ENCODE measurements around the gene MIOS. TPM values are rescaled to one million over a fixed set of nuclear protein-coding genes. Genes with fewer than 3 reads are reported as not detected.
A peak's percentile ranks its signal among the peaks of the same experiment; 100 is the strongest.

Gene MIOS
- total RNA-seq, 1 experiment from 2014 or later = 18.6 TPM

DNA sequence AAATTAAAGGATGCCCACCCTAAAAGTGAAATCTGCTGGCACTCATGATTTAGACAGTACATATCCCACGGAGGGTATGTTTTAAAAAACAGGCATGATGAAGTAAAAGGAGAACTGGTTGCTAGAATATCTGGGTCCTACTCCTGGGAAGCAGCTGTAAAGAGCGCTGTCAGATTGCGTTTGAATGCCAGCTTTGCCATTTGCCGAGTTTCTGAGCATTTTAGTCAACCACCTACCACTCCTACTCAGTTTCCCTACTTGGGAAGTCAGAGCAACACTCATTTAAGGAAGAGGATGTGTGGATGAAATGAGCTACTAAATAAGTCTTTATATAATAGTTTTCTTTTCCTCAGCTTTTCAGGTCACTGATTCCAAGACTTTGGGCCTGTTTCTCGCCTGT is 72.7 kb downstream of the MIOS start:
- peaks cover 20% of the 10 kb centered on the region; the same call in 1 of the 2 replicates for H3K4me1 ChIP-seq (ENCODE audit: insufficient read depth, low read length)
- H3K9ac ChIP-seq (ENCODE audit: low read length) = peak overlapping the region; percentile 83
- no peaks in the 10 kb centered on the region for H3K9me3 ChIP-seq (ENCODE audit: low read length)
- intact Hi-C loops (cut with micrococcal nuclease) = no loop called here
- H3K9me2 ChIP-seq (replicated peaks; ENCODE audit: low read length) = no peaks in the 10 kb centered on the region
- peak overlapping the region; percentile 83 for H3K4me3 ChIP-seq (ENCODE audit: low read length)
- no peaks in the 10 kb centered on the region for H3F3A ChIP-seq (ENCODE audit: low read length, unreplicated experiment)
- ChIA-PET CTCF (no interaction called here), POLR2A (ENCODE audit: unreplicated experiment) (no interaction called here)
- H3K36me3 ChIP-seq (ENCODE audit: low read depth, low read length) = no peaks in the 10 kb centered on the region
- H3K4me2 ChIP-seq (ENCODE audit: low read length) = peak overlapping the region; percentile 88
- peak overlapping the region; percentile 82 for H2AFZ ChIP-seq (ENCODE audit: low read length)
- H3K79me2 ChIP-seq (ENCODE audit: low read length) = peaks cover 41% of the 10 kb centered on the region
- H4K20me1 ChIP-seq (ENCODE audit: low read length) = no peaks in the 10 kb centered on the region
- no TSS peak for BruUV-seq (replicated peaks)
- TF ChIP-seq EZH2phosphoT487 (IDR thresholded peaks at IDR 0.05; ENCODE audit: borderline replicate concordance, low read length) (no peak), EZH2 (IDR thresholded peaks at IDR 0.05; ENCODE audit: low read length, unreplicated experiment) (no peak)
- TF ChIP-seq, protein P1, sequence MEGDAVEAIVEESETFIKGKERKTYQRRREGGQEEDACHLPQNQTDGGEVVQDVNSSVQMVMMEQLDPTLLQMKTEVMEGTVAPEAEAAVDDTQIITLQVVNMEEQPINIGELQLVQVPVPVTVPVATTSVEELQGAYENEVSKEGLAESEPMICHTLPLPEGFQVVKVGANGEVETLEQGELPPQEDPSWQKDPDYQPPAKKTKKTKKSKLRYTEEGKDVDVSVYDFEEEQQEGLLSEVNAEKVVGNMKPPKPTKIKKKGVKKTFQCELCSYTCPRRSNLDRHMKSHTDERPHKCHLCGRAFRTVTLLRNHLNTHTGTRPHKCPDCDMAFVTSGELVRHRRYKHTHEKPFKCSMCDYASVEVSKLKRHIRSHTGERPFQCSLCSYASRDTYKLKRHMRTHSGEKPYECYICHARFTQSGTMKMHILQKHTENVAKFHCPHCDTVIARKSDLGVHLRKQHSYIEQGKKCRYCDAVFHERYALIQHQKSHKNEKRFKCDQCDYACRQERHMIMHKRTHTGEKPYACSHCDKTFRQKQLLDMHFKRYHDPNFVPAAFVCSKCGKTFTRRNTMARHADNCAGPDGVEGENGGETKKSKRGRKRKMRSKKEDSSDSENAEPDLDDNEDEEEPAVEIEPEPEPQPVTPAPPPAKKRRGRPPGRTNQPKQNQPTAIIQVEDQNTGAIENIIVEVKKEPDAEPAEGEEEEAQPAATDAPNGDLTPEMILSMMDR (conservative IDR thresholded peaks at IDR 0.05; ENCODE audit: low read depth, low read length) = no peak
- DNase-seq (no peak), ATAC-seq (no peak)
- no peaks in the 10 kb centered on the region for H3K27me3 ChIP-seq (ENCODE audit: low read length)
- peak overlapping the region; percentile 22; the same call in 1 of the 2 replicates for H3K27ac ChIP-seq (ENCODE audit: low read length)

- no peak for ATAC-seq
- H3K79me2 ChIP-seq (ENCODE audit: low read length) = peaks cover 45% of the 10 kb centered on the region
- peak overlapping the region; percentile 83 for H3K4me3 ChIP-seq (ENCODE audit: low read length)
- TF ChIP-seq, protein P1 (conservative IDR thresholded peaks at IDR 0.05; ENCODE audit: low read depth, low read length) = no peak
- TF ChIP-seq EZH2 (IDR thresholded peaks at IDR 0.05; ENCODE audit: low read length, unreplicated experiment) = no peak
- TF ChIP-seq EZH2phosphoT487 (IDR thresholded peaks at IDR 0.05; ENCODE audit: borderline replicate concordance, low read length) = no peak
- H3K9me2 ChIP-seq (replicated peaks; ENCODE audit: low read length) = no peaks in the 10 kb centered on the region
- CTCF ChIA-PET = interaction anchor here (0.6 kb wide), 1 partner anchor 550 kb away, joined by 3 read pairs; no protein-coding TSS in a partner anchor
- DNase-seq = peak; percentile 22
- no peaks in the 10 kb centered on the region for H3K27me3 ChIP-seq (ENCODE audit: low read length)
- peak overlapping the region; percentile 88 for H3K4me2 ChIP-seq (ENCODE audit: low read length)
- H3F3A ChIP-seq (ENCODE audit: low read length, unreplicated experiment) = no peaks in the 10 kb centered on the region
- peak overlapping the region; percentile 83 for H3K9ac ChIP-seq (ENCODE audit: low read length)
- H2AFZ ChIP-seq (ENCODE audit: low read length) = peak overlapping the region; percentile 82
- peak overlapping the region; percentile 22 for H3K27ac ChIP-seq (ENCODE audit: low read length)
- H4K20me1 ChIP-seq (ENCODE audit: low read length) = no peaks in the 10 kb centered on the region
- H3K4me1 ChIP-seq (ENCODE audit: insufficient read depth, low read length) = peaks cover 20% of the 10 kb centered on the region; the same call in 1 of the 2 replicates
- intact Hi-C loops (cut with micrococcal nuclease) = loop anchor here (2.0 to 5.0 kb wide), 6 partner anchors 41 to 357 kb away; partner anchors contain the start of genes GLCCI1 and MIOS
- POLR2A ChIA-PET (ENCODE audit: unreplicated experiment) = interaction anchor here (0.6 kb wide), 1 partner anchor 544 kb away, joined by 4 read pairs; no protein-coding TSS in a partner anchor
- BruUV-seq (replicated peaks) = TSS peak; percentile 71
- H3K9me3 ChIP-seq (ENCODE audit: low read length) = no peaks in the 10 kb centered on the region
- H3K36me3 ChIP-seq (ENCODE audit: low read depth, low read length) = no peaks in the 10 kb centered on the region
These were observed 73.2 kb downstream of the MIOS start for GRCh38 chr7:7639847-7640220.
